ENCODE measurements around the gene ADGRV1.

Gene ADGRV1

GRCh38 chr5:90636948-90637347 is 78.4 kb downstream of the ADGRV1 start:
- no peak overlapping the region for H3K4me3 ChIP-seq (ENCODE audit: low read length)
- DNase-seq (ENCODE audit: low read depth): no peak
- TF ChIP-seq CTCF (conservative IDR thresholded peaks at IDR 0.05; ENCODE audit: low read depth, low read length): no peak

DNA sequence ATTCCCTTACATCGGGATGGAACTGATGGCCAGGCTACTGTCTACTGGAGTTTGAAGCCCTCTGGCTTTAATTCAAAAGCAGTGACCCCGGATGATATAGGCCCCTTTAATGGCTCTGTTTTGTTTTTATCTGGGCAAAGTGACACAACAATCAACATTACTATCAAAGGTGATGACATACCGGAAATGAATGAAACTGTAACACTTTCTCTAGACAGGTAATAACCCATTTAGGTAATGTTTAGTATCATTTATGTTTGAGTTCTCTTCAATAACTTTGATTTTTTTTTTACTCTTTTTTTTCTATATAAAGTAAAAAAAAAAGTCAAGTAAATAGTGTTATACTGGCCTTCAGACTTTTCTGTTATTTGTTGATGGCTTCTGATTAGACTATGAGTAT is 79.1 kb downstream of the ADGRV1 start:
- TF ChIP-seq CTCF (conservative IDR thresholded peaks at IDR 0.05; ENCODE audit: low read depth, low read length): no peak
- H3K4me3 ChIP-seq (ENCODE audit: low read length): no peak overlapping the region
- DNase-seq (ENCODE audit: low read depth): no peak

DNA sequence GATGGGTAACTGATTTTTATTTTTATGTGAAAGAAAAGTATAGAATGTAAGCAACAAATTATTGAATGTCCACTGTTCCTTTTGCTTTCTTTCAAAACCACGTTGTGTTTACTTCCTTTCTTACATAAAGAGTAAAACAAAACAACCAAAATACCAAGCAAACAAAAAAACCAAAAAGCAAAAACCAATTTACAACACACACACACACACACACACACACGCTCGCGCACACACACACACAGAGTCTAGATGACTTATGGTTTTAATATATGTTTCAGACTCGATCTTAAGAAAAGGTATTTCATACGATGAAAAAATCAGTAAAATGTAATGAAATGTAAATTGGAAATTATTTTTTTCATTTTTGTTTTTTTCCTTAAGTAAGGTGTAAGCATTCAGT is 80.3 kb downstream of the ADGRV1 start:
- no peak for DNase-seq (ENCODE audit: low read depth)
- no peak for TF ChIP-seq CTCF (conservative IDR thresholded peaks at IDR 0.05; ENCODE audit: low read depth, low read length)
- H3K4me3 ChIP-seq (ENCODE audit: low read length): no peak overlapping the region

DNA sequence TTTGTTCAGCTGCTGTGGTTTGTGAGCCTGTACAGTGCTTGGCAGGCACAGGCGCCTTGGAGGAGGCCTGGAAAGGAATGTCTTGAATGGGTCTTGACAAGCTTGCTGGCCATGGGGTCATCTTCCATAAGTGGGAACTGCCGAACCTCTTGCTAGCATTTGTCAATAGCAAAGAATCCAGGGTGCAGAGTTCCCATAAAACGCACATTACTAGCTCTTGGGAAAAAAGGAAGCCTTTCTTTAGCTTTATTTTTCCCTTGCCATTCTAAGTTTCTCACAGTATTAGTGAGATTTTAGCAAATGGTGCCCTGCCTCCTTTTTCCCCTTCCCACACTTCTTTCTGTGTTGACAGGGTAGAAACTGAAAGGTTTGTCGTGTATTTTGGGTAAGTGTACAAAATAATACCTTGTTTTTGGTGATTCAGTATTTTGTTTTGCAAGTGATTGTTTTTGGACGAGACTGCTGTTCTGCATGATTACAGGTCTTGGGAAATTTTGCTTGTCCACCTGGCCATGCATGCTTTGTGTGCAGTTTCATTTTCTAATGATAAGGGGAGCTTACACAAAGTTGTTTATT is 82.0 kb downstream of the ADGRV1 start:
- no peak overlapping the region for H3K4me3 ChIP-seq (ENCODE audit: low read length)
- DNase-seq (ENCODE audit: low read depth): no peak
- no peak for TF ChIP-seq CTCF (conservative IDR thresholded peaks at IDR 0.05; ENCODE audit: low read depth, low read length)

- no peak for TF ChIP-seq CTCF (conservative IDR thresholded peaks at IDR 0.05; ENCODE audit: low read depth, low read length)
- no peak for DNase-seq (ENCODE audit: low read depth)
- H3K4me3 ChIP-seq (ENCODE audit: low read length): no peak overlapping the region
Observed at GRCh38 chr5:90641528-90641927, 82.9 kb downstream of the ADGRV1 start.

DNA sequence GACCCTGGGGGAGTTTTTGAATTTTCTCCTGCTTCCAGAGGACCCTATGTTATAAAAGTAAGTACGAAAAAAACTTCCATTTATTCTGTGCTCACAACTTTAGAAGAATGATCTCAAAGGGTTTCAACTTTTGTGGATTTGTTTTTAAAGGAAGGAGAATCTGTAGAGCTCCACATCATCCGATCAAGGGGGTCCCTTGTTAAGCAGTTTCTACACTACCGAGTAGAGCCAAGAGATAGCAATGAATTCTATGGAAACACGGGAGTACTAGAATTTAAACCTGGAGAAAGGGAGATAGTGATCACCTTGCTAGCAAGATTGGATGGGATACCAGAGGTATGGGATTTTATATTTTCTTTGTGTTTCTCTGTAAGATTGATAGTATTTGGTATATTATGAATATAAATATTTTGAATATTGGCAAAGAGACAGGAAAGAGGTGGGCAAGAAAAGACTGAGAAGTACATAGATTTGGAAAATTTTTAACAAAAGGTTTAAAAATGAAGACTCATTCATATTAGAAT is 84.2 kb downstream of the ADGRV1 start:
- TF ChIP-seq CTCF (conservative IDR thresholded peaks at IDR 0.05; ENCODE audit: low read depth, low read length): no peak

GRCh38 chr5:90644132-90644531 is 85.5 kb downstream of the ADGRV1 start:
- H3K4me3 ChIP-seq (ENCODE audit: low read length): no peak overlapping the region
- TF ChIP-seq CTCF (conservative IDR thresholded peaks at IDR 0.05; ENCODE audit: low read depth, low read length): no peak
- no peak for DNase-seq (ENCODE audit: low read depth)

More for the DNA sequence above, 84.2 kb downstream of the ADGRV1 start:
- no peak for DNase-seq (ENCODE audit: low read depth)
- H3K4me3 ChIP-seq (ENCODE audit: low read length): no peak overlapping the region

Measured in retinal pigment epithelial cell (primary cell).